ENCODE data around the gene CLTB. TPM values are rescaled to one million over a fixed set of nuclear protein-coding genes. Genes with fewer than 3 reads are reported as not detected.

Gene CLTB
- total RNA-seq, 1 experiment from 2014 or later: 156 TPM

GRCh38 chr5:176405656-176406435 is 10.5 kb downstream of the CLTB start:
- DNase-seq (ENCODE audit: low read depth): no peak

- DNase-seq (ENCODE audit: low read depth): no peak
These were observed 14.8 kb downstream of the CLTB start for GRCh38 chr5:176401281-176402205.

- no peak for DNase-seq (ENCODE audit: low read depth)
These were observed 15.8 kb downstream of the CLTB start for GRCh38 chr5:176400382-176401156.

GRCh38 chr5:176397736-176398420 is 18.5 kb downstream of the CLTB start:
- DNase-seq (ENCODE audit: low read depth): no peak

GRCh38 chr5:176396330-176396729 is 20.0 kb downstream of the CLTB start:
- DNase-seq (ENCODE audit: low read depth): no peak

GRCh38 chr5:176394881-176395675 is 21.3 kb downstream of the CLTB start:
- DNase-seq (ENCODE audit: low read depth): no peak

- DNase-seq (ENCODE audit: low read depth): no peak
These were observed 22.2 kb downstream of the CLTB start for GRCh38 chr5:176394096-176394495.

GRCh38 chr5:176392526-176392925 is 23.8 kb downstream of the CLTB start:
- no peak for DNase-seq (ENCODE audit: low read depth)

- DNase-seq (ENCODE audit: low read depth): no peak
These were observed 24.3 kb downstream of the CLTB start for GRCh38 chr5:176391999-176392398.

GRCh38 chr5:176391479-176391878 is 24.9 kb downstream of the CLTB start:
- DNase-seq (ENCODE audit: low read depth): no peak

GRCh38 chr5:176389135-176390123 is 26.9 kb downstream of the CLTB start:
- DNase-seq (ENCODE audit: low read depth): no peak

- peak; percentile 95 for DNase-seq (ENCODE audit: low read depth)
These were observed 27.8 kb downstream of the CLTB start, which contains the start of the genes HIGD2A and NOP16 for GRCh38 chr5:176388444-176389134. TSS of gene HIGD2A (plus strand) at chr5:176388751. CDS start at chr5:176388820, 69 bp downstream. TSS of gene NOP16 (minus strand) at chr5:176388598. CDS start at chr5:176388539, 59 bp downstream.

- peak; percentile 24 for DNase-seq (ENCODE audit: low read depth)
These were observed 28.3 kb downstream of the CLTB start for GRCh38 chr5:176388003-176388443.

GRCh38 chr5:176387384-176387925 is 28.9 kb downstream of the CLTB start:
- DNase-seq (ENCODE audit: low read depth): no peak

- DNase-seq (ENCODE audit: low read depth): no peak
These were observed 29.8 kb downstream of the CLTB start for GRCh38 chr5:176386491-176386890.

- no peak for DNase-seq (ENCODE audit: low read depth)
These were observed 31.3 kb downstream of the CLTB start for GRCh38 chr5:176384991-176385390.

GRCh38 chr5:176384366-176384930 is 31.9 kb downstream of the CLTB start:
- DNase-seq (ENCODE audit: low read depth): no peak

Data from HT1080 (cell line).